NCI-H345 (cell line): ENCODE data around the gene LMO1.

ENCODE experiments used
- DNase-seq: peaks from one replicate; lab custom pipeline; 2025; lab: John Stamatoyannopoulos, UW

Gene LMO1

GRCh38 chr11:8263109-8263768 is 439 bp downstream of the LMO1 start:
- peak; percentile 28 for DNase-seq

- peak; percentile 47 for DNase-seq
Measured at GRCh38 chr11:8262552-8263108, 1.0 kb downstream of the LMO1 start.

GRCh38 chr11:8261921-8262551 is 1.6 kb downstream of the LMO1 start:
- no peak for DNase-seq

DNA sequence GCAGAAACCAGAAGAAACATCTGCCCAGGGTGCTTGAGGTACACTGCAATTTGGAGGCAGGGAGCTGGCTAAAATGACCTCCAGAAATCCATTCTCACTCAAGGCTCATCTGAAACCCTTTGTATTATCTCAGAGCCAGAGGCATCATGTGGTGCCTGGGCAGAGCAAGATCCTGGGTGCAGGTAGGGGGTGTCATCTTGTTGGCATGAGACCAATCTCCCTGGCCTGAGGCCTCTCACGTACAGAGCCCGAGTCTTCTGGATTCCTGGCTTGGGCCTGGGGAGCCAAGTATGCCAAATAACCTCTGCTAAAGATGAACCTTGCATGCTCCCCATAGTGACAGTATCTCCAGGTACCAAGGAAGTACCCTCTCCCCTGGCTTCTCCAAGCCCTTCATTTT is 2.4 kb downstream of the LMO1 start:
- DNase-seq = no peak

DNA sequence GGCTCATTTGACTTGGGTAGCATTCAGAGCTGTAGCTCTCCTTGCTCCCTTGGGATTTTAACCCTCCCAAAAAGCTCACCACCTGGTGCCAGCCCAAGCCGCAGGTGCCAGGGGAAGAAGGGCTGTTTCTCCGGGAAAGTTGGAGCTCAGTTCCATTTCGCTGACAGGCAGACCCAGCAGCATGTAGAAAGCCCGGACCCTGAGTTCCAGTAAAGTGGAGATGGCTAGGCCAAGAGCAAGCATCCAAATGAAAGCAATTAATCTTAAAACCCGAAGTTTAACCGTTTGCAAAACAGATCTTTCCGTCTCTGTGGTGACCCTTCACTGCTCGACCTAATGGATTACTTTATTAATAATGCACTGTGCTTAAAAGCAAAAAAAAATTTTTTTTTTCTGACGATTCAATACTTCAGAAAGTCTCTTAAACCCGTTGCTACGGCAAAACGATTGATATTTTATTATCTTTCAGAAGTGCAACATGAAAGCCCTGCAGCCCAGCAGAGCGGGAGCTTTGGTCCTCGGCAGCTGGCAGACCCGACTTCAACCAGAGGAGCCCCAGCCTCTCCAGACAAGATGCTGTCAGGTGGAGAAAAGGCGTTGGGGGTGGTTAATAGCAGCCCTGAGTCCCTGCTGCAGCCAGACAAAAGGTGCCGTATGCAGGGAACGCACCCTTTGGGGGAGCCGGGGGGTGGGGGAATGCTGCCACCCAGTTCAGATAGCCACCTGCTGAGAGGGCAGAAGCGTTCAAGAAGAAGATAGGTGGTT is 3.3 kb downstream of the LMO1 start:
- DNase-seq = no peak

- no peak for DNase-seq
Measured at GRCh38 chr11:8259306-8259959, 4.2 kb downstream of the LMO1 start.

GRCh38 chr11:8258784-8259183 is 4.9 kb downstream of the LMO1 start:
- DNase-seq = no peak

- no peak for DNase-seq
Measured at GRCh38 chr11:8258289-8258688, 5.4 kb downstream of the LMO1 start.

GRCh38 chr11:8257003-8257664 is 6.5 kb downstream of the LMO1 start:
- no peak for DNase-seq

- no peak for DNase-seq
Measured at GRCh38 chr11:8256271-8257002, 7.2 kb downstream of the LMO1 start.

DNA sequence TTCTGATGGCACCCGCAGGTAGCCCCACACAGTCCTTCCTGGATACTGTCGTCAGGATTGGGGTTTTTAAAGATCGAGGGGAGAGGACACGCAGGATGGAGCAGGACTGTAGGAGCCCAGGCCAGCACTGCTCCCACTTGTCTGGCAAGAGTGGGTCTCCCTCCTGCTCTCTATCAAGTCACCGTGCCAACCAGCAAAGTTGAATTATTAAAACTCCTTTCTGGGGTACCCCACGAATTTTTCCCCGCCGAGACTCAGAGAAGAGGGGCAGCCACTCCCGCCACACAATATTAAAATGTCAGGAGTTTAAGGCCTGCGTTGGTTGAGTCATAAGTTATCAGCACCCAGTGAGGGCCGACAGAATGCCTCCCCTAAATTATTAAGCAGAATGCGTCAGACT is 10.1 kb downstream of the LMO1 start:
- DNase-seq = no peak

- no peak for DNase-seq
Measured at GRCh38 chr11:8252946-8253345, 10.7 kb downstream of the LMO1 start.

DNA sequence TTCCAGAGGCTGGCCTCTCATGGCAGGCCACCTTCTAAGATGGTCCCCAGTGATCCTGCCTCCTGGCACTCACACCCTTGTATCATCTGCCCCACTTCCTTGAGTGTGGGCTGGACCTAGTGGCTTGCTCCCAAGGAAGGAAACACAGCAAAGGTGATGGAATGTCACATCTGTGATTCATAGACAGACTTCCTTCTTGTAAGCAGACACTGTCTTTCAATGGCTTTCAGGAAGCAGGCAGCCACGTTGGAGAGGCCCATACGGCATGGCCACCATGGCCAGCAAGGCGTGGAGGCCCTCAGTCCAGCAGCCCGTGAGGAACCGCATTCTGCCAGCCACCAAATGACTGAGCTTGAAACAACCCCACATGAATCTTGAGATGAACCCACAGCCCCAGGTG is 11.3 kb downstream of the LMO1 start:
- no peak for DNase-seq

DNA sequence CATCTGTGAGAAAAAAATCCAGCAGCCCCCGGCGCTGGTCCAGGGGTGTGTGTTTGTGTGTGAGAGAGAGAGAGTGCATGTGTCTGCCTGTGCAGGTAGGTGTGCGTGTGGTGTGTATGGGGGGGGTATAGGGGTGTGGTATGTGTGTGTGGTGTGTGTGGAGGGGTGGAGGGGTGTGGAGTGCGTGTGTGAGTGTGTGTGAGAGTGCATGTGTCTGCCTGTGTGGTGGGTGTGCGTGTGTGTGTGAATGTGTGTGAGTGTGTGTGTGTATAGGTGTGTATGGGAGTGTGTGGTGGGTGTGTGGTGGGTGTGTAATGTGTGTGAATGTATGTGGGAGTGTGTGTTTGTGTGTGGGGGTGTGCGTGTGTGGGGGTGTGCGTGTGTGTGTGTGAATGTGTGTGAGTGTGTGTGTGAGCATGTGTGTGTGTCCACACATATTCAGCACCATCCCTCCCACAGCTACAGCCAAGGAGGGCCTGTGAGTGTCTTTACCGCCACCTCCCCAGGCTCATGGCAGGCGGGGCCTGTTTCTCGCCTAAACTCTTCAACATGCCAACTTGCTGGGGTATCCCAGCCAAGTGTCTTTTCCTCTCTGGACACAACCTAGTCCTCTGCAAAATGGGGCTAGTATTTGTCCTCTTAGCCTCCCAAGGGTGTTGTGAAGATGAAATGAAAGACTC is 11.9 kb downstream of the LMO1 start:
- DNase-seq = no peak

- no peak for DNase-seq
Measured at GRCh38 chr11:8250981-8251615, 12.6 kb downstream of the LMO1 start.

GRCh38 chr11:8250434-8250833 is 13.2 kb downstream of the LMO1 start:
- no peak for DNase-seq

- no peak for DNase-seq
Measured at GRCh38 chr11:8249482-8249881, 14.2 kb downstream of the LMO1 start.

- no peak for DNase-seq
Measured at GRCh38 chr11:8248786-8249185, 14.9 kb downstream of the LMO1 start.

DNA sequence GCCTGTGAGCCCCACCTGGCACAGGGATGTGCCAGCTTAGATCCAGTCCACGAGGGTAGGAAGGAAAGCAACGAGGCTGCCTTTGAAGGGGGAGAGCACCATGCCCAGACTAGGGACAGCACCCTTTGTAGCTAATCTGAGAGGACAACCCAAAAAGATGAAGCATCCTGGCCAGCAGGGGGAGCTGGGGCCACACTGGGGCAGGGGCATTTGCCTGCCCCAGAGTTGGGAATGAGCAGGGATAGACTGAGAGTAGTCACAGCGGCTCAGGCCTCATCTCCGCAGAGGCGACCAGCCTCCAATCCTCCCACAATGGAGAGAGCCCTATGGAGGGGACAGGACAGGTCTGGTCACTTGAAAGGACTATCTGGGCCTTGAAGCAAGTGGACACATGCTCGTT is 16.4 kb downstream of the LMO1 start:
- DNase-seq = peak; percentile 14

- DNase-seq = no peak
Measured at GRCh38 chr11:8243458-8243857, 20.2 kb downstream of the LMO1 start.
